Loucy (cell line): Measurements from ENCODE around the gene PDYN.

Experiments
- EZH2phosphoT487 ChIP-seq: fragments of 200-600 bp; IDR thresholded peaks from 2 replicates; pipeline ENCODE4 v1.6.1; 2018; ENCODE audit warnings: antibody characterized with exemption, mild to moderate bottlenecking, moderate library complexity, borderline replicate concordance
- TF ChIP-seq, protein P1 (sequence below): fragments of 200-600 bp; sonication (generic); conservative IDR thresholded peaks from 2 replicates; pipeline ENCODE4 v1.5.1; 2014; ENCODE audit warnings: mild to moderate bottlenecking, antibody characterized with exemption, low read length

DNA sequence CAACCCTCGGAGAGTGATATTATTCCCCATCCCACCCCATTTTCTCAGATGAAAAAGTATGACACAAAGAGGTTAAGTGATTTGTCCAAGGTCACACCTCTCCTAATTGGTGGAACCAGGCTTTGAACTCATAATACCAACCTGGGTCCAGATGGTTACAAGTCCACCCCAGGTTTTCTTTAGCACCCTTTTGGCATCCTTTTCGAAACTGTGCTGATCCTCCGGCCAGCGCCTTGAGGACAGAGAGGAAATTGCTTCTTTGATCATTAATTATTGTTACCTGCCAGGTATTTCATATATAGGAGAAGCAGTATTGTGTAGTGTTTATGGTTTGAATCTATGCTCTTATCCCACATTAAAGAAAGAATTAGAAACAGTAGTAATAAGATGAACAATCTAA, 29.3 kb upstream of the PDYN start:
- TF ChIP-seq, protein P1, sequence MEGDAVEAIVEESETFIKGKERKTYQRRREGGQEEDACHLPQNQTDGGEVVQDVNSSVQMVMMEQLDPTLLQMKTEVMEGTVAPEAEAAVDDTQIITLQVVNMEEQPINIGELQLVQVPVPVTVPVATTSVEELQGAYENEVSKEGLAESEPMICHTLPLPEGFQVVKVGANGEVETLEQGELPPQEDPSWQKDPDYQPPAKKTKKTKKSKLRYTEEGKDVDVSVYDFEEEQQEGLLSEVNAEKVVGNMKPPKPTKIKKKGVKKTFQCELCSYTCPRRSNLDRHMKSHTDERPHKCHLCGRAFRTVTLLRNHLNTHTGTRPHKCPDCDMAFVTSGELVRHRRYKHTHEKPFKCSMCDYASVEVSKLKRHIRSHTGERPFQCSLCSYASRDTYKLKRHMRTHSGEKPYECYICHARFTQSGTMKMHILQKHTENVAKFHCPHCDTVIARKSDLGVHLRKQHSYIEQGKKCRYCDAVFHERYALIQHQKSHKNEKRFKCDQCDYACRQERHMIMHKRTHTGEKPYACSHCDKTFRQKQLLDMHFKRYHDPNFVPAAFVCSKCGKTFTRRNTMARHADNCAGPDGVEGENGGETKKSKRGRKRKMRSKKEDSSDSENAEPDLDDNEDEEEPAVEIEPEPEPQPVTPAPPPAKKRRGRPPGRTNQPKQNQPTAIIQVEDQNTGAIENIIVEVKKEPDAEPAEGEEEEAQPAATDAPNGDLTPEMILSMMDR = no peak
- no peak for TF ChIP-seq EZH2phosphoT487
